B cell (primary cell): Measurements from ENCODE around the gene KDM5B. TPM values are rescaled to one million over a fixed set of nuclear protein-coding genes. Genes with fewer than 3 reads are reported as not detected.

Experiments used
- ATAC-seq: fragments of 200-7000 bp; cut with Tn5 transposase; one replicate; pipeline ENCODE4 v1.10.0; 2021; ENCODE audit warnings: low read depth, mild to moderate bottlenecking, moderate number of reproducible peaks, moderate library complexity
- CTCF ChIA-PET: fragments of 350-600 bp; sonication (Branson Sonifier 250); formaldehyde crosslinking; loops from one replicate; lab custom pipeline; 2021; ENCODE audit warnings: antibody characterized with exemption, inconsistent platforms; lab: Charles Lee
- POLR2A ChIA-PET: fragments of 350-600 bp; sonication (Branson Sonifier 250); formaldehyde crosslinking; loops from one replicate; lab custom pipeline; 2021; ENCODE audit warnings: antibody characterized with exemption; lab: Charles Lee
- DNase-seq: peaks from one replicate; pipeline ENCODE4 v3.0.0; 2013
- H2AFZ ChIP-seq: 2 replicates; pipeline ENCODE4 v1.6.1; 2012; ENCODE audit warnings: mild to moderate bottlenecking, low read depth, low read length; ENCODE audit not compliant: insufficient read depth, poor library complexity, severe bottlenecking
- H3K27ac ChIP-seq, 2 donors: 1 replicate in 1 of 2; 2 replicates in 1 of 2; pipeline ENCODE4 v1.5.1; 2012 to 2013; ENCODE audit warnings: low read length in 2 of 2, mild to moderate bottlenecking in 2 of 2, moderate library complexity in 1 of 2
- H3K27me3 ChIP-seq, 4 experiments: fragments of 200-600 bp in 1 of 4; sonication (generic) in 1 of 4; replicated peaks in 1 of 4; 1 replicate in 2 of 4; 2 replicates in 2 of 4; pipeline versions ENCODE4 v1.6.1 to v1.7.0; 2013 to 2016; ENCODE audit warnings: low read length in 3 of 4, mild to moderate bottlenecking in 2 of 4, mixed read lengths in 1 of 4, moderate library complexity in 1 of 4; ENCODE audit not compliant: insufficient read depth in 4 of 4, control insufficient read depth in 3 of 4; ENCODE audit errors: control extremely low read depth in 1 of 4
- H3K36me3 ChIP-seq, 2 experiments: replicated peaks in 1 of 2; 1 replicate in 1 of 2; 2 replicates in 1 of 2; pipeline versions ENCODE4 v1.6.1 to v1.7.1; 2013; ENCODE audit warnings: low read length in 1 of 2; ENCODE audit not compliant: insufficient read depth in 2 of 2, control insufficient read depth in 1 of 2; ENCODE audit errors: control extremely low read depth in 1 of 2, extremely low read depth in 1 of 2
- H3K4me1 ChIP-seq, 2 donors: fragments of 200-600 bp in 1 of 2; sonication (generic) in 1 of 2; 1 replicate in 1 of 2; 2 replicates in 1 of 2; pipeline versions ENCODE4 v1.5.1 to v1.6.1; 2013 to 2017; ENCODE audit warnings: low read length in 2 of 2; ENCODE audit not compliant: control insufficient read depth in 2 of 2, insufficient read depth in 2 of 2
- H3K4me2 ChIP-seq: replicated peaks from 2 replicates; pipeline ENCODE3; 2012; ENCODE audit warnings: mild to moderate bottlenecking, low read depth, low read length; ENCODE audit not compliant: poor library complexity, severe bottlenecking
- H3K4me3 ChIP-seq, 5 experiments: fragments of 200-600 bp in 1 of 5; sonication (generic) in 1 of 5; 1 replicate in 3 of 5; 2 replicates in 2 of 5; pipeline versions ENCODE4 v1.5.1 to v1.7.0; 2011 to 2016; ENCODE audit warnings: low read length in 4 of 5, mild to moderate bottlenecking in 4 of 5, low read depth in 2 of 5, control low read depth in 1 of 5, moderate library complexity in 1 of 5; ENCODE audit not compliant: insufficient read depth in 1 of 5; ENCODE audit errors: control extremely low read depth in 1 of 5, extremely low read depth in 1 of 5
- H3K79me2 ChIP-seq: fragments of 200-600 bp; sonication (generic); one replicate; pipeline ENCODE4 v1.6.0; 2016; ENCODE audit warnings: low read length; ENCODE audit not compliant: control insufficient read depth, insufficient read depth
- H3K9ac ChIP-seq: fragments of 200-600 bp; sonication (generic); 2 replicates; pipeline ENCODE4 v1.6.1; 2017; ENCODE audit warnings: mild to moderate bottlenecking, low read length, moderate library complexity
- H3K9me3 ChIP-seq, 3 donors: one replicate each; pipeline versions ENCODE4 v1.6.1 to v1.7.1; 2013; ENCODE audit warnings: low read length in 2 of 3; ENCODE audit not compliant: control insufficient read depth in 2 of 3, insufficient read depth in 1 of 3; ENCODE audit errors: control extremely low read depth in 1 of 3
- H4K20me1 ChIP-seq: 2 replicates; pipeline ENCODE4 v1.6.0; 2012; ENCODE audit warnings: mild to moderate bottlenecking, low read length; ENCODE audit not compliant: insufficient read depth, control insufficient read depth, poor library complexity, severe bottlenecking
- H3K27ac Mint-ChIP-seq: one replicate; pipeline ENCODE4 v1.8.0; 2021; ENCODE audit warnings: mixed read lengths
- H3K27me3 Mint-ChIP-seq: one replicate; pipeline ENCODE4 v1.8.0; 2021; ENCODE audit warnings: mixed read lengths
- H3K4me1 Mint-ChIP-seq: one replicate; pipeline ENCODE4 v1.8.0; 2021; ENCODE audit warnings: mixed read lengths
- H3K4me3 Mint-ChIP-seq: one replicate; pipeline ENCODE4 v1.8.0; 2021; ENCODE audit warnings: mixed read lengths
- H3K9me3 Mint-ChIP-seq: one replicate; pipeline ENCODE4 v1.8.0; 2022; ENCODE audit warnings: mixed read lengths; ENCODE audit not compliant: insufficient read depth
- EZH2 ChIP-seq: IDR thresholded peaks from 2 replicates; pipeline ENCODE4 v1.6.1; 2012; ENCODE audit warnings: borderline replicate concordance, low read depth, mild to moderate bottlenecking, moderate library complexity, low read length; ENCODE audit not compliant: insufficient read depth, poor library complexity, severe bottlenecking
- WGBS: methylation state at CpG from one replicate; pipeline ENCODE4 v1.1.5; 2013; ENCODE audit warnings: missing lambda C conversion rate; ENCODE audit not compliant: insufficient coverage; 5-methylcytosine and 5-hydroxymethylcytosine counted together
- intact Hi-C: fragments of 100-400 bp; cut with micrococcal nuclease; formaldehyde crosslinking; loops from one replicate; pipeline ENCODE4 v1.10.0; 2022
- polyA plus RNA-seq: library from polyadenylated mRNA; depleted of rRNA; stranded (reverse); fragments of >200 nt; gene quantifications from 2 replicates; pipeline ENCODE4 v1.2.3, GENCODE V29; 2012
- total RNA-seq, 2 donors: library from RNA; stranded (reverse); fragments of 120-200 nt in 1 of 2; gene quantifications; 1 replicate in 1 of 2; 2 replicates in 1 of 2; pipeline versions ENCODE4 v1.2.3 to v1.2.4, GENCODE V29; 2013 to 2022
- TF ChIP-seq, protein P1 (sequence below): fragments of 200-600 bp; IDR thresholded peaks from one replicate; pipeline ENCODE4 v1.8.0; 2022; ENCODE audit warnings: antibody characterized with exemption, mild to moderate bottlenecking

Gene KDM5B
- total and polyA plus RNA-seq, 2 donors (not counting 1 experiment from before 2014, with no cell fraction given) = 11.2 to 62.7 TPM

DNA sequence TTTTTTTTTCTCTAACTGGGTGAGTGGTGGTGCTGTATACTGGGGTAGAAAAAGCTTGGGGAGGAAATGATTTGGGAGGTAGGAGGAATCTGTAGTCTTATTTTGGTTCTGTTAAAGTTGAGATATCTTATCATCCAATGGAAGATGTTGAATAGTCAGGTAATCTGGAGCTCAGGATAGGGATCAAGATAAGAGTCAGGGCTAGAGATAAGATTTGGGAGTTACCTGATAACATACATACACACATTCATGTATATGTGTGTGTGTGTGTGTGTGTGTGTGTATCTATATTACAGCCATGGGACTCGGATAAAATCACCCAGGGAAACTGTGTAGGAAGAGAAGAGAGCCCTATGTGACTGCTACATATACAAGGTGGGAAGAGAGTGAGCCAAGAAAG, 10.6 kb upstream of the KDM5B start:
- intact Hi-C loops = no loop called here

DNA sequence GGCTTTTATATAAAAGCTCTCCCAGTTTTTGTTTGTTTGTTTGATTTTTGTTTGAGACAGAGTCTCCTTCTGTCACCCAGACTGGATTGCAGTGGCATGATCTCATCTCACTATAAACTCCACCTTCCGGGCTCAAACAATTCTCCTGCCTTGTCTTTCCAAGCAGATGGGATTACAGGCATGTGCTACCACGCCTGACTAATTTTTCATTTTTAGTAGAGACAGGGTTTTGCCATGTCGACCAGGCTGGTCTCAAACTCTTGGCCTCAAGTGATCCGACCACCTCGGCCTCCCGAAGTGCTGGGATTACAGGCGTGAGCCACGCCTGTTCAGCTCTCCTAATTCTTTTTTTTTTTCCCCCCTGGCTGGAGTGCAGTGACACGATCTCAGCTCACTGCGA, 6.9 kb upstream of the KDM5B start:
- Histone ChIP-seq H3K4me1 (peaks cover 6 to 12% of the 10 kb centered on the region in 2 donors), H2AFZ (no peak overlapping the region), H3K9me3 (peaks cover 0 to 4% (median 2%) of the 10 kb centered on the region in 3 donors), H3K9ac (no peak overlapping the region), H3K4me3 (no peak overlapping the region), H4K20me1 (no peaks in the 10 kb centered on the region), H3K27me3 (peaks cover 0 to 15% (median 4%) of the 10 kb centered on the region in 4 experiments), H3K27ac (no peak overlapping the region), H3K4me2 (no peak overlapping the region), H3K36me3 (no peaks in the 10 kb centered on the region), H3K79me2 (no peaks in the 10 kb centered on the region)
- DNase-seq (no peak), ATAC-seq (no peak)
- Mint-ChIP-seq H3K27ac (no peak overlapping the region), H3K4me3 (no peak overlapping the region), H3K9me3 (no peaks in the 10 kb centered on the region), H3K4me1 (peaks cover 12% of the 10 kb centered on the region), H3K27me3 (peaks cover 17% of the 10 kb centered on the region)
- TF ChIP-seq EZH2 = no peak
- TF ChIP-seq, protein P1, sequence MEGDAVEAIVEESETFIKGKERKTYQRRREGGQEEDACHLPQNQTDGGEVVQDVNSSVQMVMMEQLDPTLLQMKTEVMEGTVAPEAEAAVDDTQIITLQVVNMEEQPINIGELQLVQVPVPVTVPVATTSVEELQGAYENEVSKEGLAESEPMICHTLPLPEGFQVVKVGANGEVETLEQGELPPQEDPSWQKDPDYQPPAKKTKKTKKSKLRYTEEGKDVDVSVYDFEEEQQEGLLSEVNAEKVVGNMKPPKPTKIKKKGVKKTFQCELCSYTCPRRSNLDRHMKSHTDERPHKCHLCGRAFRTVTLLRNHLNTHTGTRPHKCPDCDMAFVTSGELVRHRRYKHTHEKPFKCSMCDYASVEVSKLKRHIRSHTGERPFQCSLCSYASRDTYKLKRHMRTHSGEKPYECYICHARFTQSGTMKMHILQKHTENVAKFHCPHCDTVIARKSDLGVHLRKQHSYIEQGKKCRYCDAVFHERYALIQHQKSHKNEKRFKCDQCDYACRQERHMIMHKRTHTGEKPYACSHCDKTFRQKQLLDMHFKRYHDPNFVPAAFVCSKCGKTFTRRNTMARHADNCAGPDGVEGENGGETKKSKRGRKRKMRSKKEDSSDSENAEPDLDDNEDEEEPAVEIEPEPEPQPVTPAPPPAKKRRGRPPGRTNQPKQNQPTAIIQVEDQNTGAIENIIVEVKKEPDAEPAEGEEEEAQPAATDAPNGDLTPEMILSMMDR = no peak
- intact Hi-C loops = no loop called here
- CTCF ChIA-PET = no interaction called here
- POLR2A ChIA-PET = interaction anchor here (0.7 kb wide), 1 partner anchor 30 kb away, joined by 4 read pairs; no protein-coding TSS in a partner anchor
- WGBS = 94% methylated on average over 7 of the region's 10 CpGs

More for the DNA sequence above, 10.6 kb upstream of the KDM5B start:
- no peak overlapping the region for H3K27ac Mint-ChIP-seq
- ChIA-PET POLR2A (no interaction called here), CTCF (no interaction called here)
- DNase-seq = no peak
- TF ChIP-seq EZH2 = no peak
- TF ChIP-seq, protein P1 = no peak
- Histone ChIP-seq H4K20me1 (no peaks in the 10 kb centered on the region), H3K4me3 (no peak overlapping the region), H3K4me2 (no peak overlapping the region), H2AFZ (no peak overlapping the region), H3K4me1 (no peaks in the 10 kb centered on the region), H3K27ac (no peak overlapping the region), H3K79me2 (no peaks in the 10 kb centered on the region), H3K27me3 (peaks cover 0 to 8% (median 2%) of the 10 kb centered on the region in 4 experiments), H3K9ac (no peak overlapping the region), H3K9me3 (peaks cover 0 to 2% (median 0%) of the 10 kb centered on the region in 3 donors), H3K36me3 (no peaks in the 10 kb centered on the region)
- no peaks in the 10 kb centered on the region for H3K9me3 Mint-ChIP-seq
- H3K27me3 Mint-ChIP-seq = peaks cover 15% of the 10 kb centered on the region
- ATAC-seq = no peak
- H3K4me3 Mint-ChIP-seq = no peak overlapping the region
- WGBS = no CpG with 5 or more reads among the region's 1 CpG
- no peaks in the 10 kb centered on the region for H3K4me1 Mint-ChIP-seq
